HG02943 (cell line): Measurements from ENCODE around the gene ZNF267.
"Not testable (repeated sequence)": the region's sequence is repeated elsewhere in the genome, so short reads cannot be mapped to it uniquely, and the experiment has no call there.

Experiments
- ATAC-seq: cut with Tn5 transposase; IDR thresholded peaks from one replicate; pipeline ENCODE4 v1.9.1; 2021; ENCODE audit warnings: mild to moderate bottlenecking, low read depth, moderate library complexity; ENCODE audit not compliant: unreplicated experiment

ZNF267 gene

DNA sequence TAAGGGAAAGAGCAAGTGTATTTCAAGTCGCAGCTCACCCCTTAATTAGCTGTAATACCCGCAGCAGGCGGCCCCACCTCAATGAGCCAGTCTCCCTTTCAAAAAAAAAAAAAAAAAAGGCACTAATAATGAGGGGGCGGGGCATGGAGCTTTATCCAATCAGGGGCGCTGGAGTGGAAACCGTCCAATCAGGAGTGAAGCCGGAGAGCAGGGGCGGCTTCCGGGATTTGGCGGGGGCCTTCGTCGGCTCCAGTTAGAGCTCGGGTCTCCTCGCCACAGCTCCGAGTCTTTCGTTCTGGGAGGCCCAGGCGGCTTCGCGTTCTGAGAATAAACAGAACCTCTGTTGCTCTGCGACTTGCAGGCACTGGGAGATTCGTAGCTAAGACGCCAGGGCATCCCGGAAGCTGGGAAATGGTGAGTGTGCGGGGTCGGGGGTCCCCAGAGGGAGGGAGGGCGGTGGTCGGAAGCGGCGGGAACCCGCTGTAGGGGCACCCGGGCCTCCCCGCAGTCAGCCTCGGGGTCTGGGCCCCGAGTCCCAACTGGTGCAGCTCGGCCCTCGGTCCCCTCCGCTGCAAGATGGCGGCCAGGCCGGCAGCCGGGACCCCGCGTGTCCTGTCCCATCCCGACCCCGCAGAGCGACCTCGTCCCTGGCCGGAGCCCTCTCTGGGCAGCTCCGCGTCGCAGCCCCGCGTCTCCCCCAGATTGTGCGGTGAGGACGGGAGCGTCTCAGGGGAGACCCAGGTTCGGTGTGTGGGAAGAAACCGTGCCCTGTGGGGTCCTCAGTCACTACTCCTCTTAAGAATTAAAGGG, at the start of gene ZNF267:
ZNF267 (plus strand) TSS at position 252 of the 810 bp plus-strand sequence; CDS start at position 412, 160 bp downstream.
- ATAC-seq: peak; percentile 59

DNA sequence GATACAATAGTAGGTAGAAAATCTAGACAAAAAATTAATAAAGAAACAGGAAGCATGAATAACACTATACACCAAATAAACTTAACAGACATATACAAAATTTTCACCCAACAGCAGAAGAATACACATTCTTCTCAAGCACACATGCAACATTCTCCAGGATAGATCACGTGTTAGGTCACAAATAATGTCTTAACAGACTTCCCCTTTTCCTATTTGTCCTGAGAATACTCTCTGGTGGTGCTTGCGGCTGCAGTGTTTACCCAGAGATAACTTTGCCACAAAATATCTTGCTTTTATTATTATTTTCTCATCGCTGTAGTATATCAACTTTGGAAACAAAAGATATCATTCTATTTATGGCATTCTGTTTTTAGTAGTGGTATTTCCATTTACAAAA, 40.6 kb upstream of the ZNF267 start:
- no peak for ATAC-seq

GRCh38 chr16:31836396-31836795, 37.2 kb upstream of the ZNF267 start:
- not testable (repeated sequence) for ATAC-seq

GRCh38 chr16:31842864-31843263, 30.7 kb upstream of the ZNF267 start:
- ATAC-seq: no peak

DNA sequence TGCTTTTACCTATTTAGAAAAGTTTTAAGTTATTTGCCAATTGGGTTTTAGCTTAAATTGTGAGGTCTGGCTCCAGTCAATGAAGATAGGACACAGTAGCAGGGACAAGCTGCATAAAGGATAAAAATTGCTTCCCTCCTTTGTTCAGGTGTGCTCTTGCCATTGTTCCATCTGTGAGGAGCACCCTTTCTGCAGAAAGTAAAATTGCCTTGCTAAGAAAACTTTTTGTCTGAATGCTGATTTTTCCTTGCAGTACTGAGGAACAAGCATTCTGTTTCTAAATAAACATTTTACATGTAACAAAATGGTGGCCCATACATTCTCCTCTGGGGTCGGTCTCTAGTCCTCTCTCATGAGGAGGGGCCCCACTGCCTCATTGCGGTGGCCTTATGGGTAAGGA, 25.0 kb upstream of the ZNF267 start:
- not testable (repeated sequence) for ATAC-seq

DNA sequence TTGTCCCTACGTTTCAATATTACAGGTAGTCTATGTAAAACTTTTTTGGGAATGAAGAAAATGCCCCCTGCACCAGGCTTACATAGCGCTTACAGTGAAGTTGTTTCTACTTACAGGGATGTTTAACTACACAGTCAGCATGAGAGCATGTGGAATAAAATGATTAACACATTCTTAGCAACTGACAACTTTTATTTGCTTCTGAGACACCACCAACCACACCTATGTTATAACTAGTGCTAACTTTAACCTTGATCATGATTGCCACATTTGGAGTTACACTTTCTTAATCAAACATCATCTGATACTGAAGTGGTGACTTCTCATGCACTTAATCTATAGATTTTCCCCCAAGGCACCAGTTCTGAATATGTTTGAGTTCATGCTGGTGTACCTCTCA, 20.3 kb upstream of the ZNF267 start:
- no peak for ATAC-seq

- ATAC-seq: no peak
These were observed 13.1 kb upstream of the ZNF267 start for GRCh38 chr16:31860508-31860907.

DNA sequence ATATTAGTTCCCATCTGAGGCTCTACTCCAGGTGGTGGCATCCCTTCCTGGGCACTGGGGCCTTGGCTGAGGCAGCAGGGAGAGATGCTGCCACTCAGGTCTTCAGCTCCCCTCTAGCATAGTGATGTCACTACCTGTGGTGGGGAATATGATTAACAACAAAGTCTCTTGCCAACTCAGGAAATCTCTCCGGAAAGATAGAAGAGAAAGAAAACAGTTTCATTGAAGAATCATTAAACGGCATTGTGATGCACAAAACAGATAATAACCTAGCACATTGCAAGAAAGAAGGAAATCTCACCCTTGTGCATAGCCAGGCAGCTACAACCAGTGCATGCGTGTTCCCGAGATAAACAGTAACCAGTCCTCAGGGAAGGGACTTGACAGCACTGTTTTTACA, 12.2 kb upstream of the ZNF267 start:
- no peak for ATAC-seq

DNA sequence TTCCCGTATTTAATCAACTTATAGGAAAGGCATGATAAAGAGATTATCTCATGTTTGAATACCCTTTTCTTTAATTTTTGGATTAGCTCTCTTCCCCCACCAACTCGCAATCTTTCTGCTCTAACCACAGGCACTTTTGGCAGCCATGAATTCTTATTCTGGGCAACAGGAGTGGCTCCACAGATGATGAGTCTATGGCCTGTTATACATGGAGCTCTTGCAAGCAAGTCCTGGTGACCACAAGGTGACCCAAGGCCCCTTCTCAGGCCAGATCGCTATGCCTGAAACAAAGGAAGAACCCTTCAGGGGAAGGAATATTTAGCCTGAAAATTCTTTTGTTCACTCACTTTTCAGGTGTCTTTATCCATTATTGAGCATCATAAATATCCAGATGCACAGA, 10.8 kb upstream of the ZNF267 start:
- ATAC-seq: no peak

- no peak for ATAC-seq
These were observed 5.4 kb upstream of the ZNF267 start for GRCh38 chr16:31868164-31868563.

GRCh38 chr16:31868691-31869167, 4.9 kb upstream of the ZNF267 start:
- ATAC-seq: peak; percentile 51

DNA sequence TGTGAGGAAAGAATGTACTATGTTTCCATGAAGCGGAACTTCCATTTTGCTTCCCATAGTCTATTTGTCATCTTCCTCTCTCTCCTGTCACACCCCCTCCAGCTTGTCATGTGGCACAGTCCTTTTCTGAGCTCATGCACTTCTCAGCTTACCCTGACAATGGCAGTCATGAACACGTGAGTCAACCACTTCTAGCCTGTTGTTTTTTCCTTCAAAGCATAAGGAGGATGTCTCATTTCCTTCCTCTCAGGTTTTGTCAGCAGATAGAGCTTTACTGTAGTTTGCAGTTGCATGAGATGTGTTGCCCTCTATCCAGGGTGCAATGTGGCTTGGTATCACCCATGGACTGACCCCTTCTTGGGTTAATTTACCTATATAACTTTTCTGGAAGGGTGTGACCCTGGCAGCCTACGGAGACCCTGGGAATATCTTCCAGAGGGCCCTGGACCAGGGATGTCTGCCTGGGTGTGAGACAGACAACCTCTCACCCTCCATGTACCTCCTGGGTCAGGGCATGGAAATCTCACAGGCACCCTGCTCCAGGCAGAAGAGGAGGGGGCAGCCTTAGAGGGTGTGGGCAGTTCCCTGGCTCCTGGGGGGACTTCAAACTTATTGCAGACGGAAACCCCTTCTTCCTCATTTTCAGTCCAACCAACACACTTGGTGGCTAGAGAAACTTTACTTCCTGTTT, 4.0 kb upstream of the ZNF267 start:
- ATAC-seq: no peak

GRCh38 chr16:31870809-31871208, 2.8 kb upstream of the ZNF267 start:
- ATAC-seq: no peak

GRCh38 chr16:31871510-31871909, 2.1 kb upstream of the ZNF267 start:
- ATAC-seq: no peak

DNA sequence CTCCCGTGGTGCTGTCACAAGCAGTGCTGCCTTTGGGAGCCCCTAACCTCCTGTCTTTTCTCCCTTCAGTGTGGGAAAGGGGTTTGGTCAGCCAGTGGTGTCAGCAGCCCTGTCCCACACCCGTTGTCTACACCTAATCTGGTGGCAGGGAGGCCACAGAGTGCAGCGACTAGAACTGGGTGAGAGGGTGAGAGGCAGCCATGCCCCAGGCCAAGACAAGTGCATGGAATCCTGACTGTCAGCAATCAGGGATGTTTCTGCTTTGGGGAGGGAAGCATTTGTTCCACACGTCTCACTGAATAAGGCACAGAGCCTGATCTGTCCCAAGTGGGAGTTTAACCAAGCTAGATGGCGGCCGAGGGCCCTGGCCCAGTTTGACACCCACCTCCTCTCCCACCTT, 1.4 kb upstream of the ZNF267 start:
- ATAC-seq: no peak

GRCh38 chr16:31874366-31875111, 932 bp downstream of the ZNF267 start:
- peak; percentile 37 for ATAC-seq

DNA sequence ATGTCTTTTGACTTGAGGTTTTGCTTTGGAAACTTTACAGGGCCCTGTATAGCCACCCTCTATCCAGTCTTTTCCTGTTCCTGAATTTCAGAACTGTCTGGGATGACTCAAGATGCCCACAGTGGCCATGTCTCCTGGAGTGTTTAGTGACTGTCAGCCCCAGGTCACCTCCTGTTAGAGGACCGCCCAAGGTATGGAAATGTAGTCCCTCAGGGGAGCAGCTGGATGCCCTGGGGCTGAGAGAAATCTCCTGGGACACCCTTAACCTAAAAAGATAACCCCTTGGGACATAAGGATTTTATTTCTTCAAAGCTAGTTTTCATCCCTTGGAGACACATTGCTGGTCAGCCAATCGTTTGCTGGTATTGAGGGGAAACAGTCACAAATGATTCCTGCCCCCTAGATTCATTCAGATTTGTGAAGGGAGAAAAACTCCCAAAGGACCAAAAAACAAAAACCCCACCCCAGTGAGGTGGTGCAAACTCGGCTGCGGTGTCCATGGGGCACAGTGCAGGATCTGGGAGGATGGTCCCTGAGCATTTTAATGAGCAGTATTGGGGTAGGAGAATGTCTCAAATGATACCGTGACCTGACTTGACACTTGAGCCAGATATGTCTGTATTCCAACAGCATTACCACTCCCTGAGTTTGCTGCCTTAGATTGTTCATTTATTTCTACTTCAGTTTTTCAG, 1.7 kb downstream of the ZNF267 start:
- ATAC-seq: no peak

DNA sequence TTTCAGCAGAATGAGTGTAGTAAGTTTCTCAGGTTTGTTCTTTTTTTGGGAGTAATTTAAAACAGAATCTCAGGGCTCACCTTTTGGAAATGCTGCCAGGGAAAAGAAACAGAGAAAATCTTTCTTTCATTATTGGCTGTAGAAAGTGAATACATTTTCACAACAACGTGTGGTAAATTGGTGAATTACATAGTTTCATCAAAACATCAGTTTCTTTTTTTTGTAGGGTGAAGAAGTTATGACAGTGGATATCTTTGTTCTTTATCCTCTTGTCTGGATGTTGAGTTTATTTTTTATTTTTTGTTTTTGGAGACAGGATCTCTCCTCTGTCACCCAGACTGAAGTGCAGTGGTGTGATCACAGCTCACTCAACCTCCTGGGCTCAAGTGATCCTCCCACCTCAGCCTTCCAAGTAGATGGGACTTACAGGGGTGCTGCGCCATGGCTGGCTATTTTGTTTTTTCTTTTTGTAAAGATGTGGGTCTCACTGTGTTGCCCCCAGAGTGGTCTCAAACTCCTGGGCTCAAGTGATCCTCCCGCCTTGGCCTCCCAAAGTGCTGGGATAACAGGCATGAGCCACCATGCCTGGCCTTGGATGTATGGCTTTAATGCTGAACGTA, 2.4 kb downstream of the ZNF267 start:
- no peak for ATAC-seq

GRCh38 chr16:31876951-31877828, 3.6 kb downstream of the ZNF267 start:
- peak; percentile 47 for ATAC-seq
